H4 (cell line): ENCODE results near the gene ARSI. TPM values are rescaled to one million over a fixed set of nuclear protein-coding genes. Genes with fewer than 3 reads are reported as not detected.

Experiments used
- DNase-seq: peaks from one replicate; pipeline ENCODE4 v3.0.0-alpha.2; 2015; ENCODE audit warnings: low spot score
- total RNA-seq: library from RNA; depleted of rRNA; stranded (reverse); fragments of >200 nt; shearing (Covaris generic); gene quantifications from 2 replicates; pipeline ENCODE4 v1.2.3, GENCODE V29; 2014

Gene ARSI
- total RNA-seq, 1 experiment from 2014 or later: not detected

- DNase-seq: no peak
Measured at GRCh38 chr5:150307617-150308426, 5.1 kb upstream of the ARSI start.

DNA sequence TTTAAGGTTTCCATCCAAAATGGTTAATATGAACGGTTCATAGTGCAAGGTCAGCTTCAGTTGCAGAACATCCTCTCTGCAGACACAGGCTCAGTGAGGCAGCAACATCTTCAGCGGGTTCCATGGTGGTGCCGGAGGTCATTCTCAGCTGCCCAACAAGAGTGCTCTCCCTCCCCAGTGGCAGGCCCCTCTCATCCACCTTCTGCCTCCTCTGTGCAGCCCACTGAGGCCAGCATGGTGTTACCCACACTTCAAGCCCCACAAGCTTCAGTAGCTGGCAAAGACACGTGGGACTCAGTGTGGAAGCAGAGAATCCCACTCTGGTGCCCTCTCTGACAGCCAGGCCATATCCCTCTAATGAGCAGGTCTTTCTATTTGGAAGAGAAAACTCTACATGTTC lies 4.1 kb upstream of the ARSI start:
- no peak for DNase-seq

DNA sequence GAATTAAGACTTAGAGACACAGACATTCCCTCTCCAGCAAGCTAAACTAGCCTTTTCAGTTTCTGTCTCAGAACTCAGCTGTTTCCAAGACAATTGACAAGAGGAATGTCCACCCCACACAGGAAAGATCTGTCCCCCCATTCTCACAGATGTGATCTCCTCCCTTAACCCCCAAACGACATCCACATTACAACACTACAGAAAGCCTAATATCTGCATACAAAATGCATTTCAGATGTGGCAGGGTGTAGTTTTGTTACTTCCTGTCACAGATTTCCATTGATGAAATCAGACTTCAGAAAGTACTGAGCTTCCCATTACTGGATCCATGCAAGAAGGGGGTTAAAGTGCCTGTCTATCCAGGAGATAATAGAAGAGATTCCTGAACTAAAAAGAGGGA lies 2.9 kb upstream of the ARSI start:
- no peak for DNase-seq

- DNase-seq: no peak
Measured at GRCh38 chr5:150305095-150305494, 2.4 kb upstream of the ARSI start.

GRCh38 chr5:150304481-150305081 lies 1.9 kb upstream of the ARSI start:
- no peak for DNase-seq

DNA sequence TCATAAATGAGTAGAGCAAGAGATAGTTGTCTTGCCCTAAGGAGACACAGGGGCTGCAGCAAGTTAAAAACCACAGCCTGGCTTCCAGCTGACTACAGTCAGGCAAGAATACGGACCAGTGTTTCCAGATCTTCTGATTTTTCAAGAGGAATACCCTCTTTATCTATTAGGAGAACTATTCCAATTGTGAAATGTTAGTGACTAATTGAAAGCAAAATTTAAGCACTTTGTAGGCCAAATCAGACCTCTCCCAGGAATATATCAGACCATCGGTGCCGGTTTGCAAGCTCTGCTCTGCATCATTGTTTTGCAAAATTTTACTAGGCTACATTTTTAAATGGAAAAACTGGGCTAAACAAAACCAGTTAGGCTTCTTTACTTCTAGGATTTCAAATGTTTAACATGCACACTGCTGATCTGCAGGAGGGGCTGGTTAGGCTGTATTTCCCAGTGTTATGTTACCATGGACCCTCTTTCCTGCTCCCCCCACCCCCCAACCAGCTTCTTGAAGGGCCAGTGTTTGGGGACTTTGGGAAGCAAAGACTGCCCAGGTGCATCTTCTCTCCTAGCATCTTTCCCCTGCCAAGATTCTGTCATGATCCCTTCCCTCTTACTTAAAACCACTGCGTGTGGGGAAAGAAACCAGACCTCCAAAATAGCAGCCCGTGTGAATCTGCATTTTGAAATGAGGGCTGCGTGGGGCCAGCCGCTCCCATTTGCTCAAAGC lies 1.1 kb upstream of the ARSI start:
- no peak for DNase-seq

DNA sequence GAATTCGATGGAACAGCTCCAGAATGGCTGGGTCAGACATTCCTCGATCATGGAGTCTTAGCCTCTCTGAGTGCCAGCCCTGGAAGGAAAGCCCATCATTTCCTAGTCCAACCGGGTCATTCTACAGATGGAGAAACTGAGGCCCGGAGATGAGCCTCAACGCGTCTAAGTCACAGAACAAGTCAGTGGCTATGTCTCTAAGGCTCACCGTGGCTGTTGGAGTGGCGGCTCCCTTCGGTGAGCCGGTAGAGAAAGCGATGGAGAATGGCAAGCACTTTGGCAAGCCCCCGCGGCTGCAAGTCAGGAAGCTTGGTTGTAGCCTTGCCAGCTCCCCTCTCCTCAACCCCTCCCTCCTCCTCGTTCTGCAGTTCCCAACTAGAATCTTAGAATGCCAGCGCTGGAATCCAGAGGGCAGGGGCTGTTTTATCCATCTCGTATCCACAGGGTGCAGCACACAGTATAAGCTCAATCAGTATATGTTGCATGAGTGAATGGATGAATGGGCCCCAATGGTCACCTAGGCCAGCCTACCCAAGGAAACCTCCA lies 438 bp upstream of the ARSI start:
- DNase-seq: no peak

DNA sequence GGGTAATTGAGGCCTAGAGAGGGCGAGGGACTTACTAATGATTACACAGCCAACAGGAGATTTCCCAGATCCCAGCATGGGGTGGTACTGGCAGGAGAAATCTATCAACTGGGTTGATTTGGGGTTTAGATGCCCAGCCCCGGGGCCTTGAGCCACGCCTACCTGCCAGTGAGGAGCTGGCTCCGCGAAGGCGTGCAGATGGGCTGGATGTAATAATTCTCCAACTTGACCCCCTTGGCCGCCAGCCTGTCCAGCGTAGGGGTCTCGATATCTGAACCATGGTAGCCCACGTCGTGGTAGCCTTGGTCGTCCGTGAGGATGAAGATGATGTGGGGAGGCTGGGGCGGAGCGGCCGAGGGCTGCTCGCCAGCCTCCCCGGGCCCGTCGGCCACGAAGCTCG lies 804 bp downstream of the ARSI start:
- DNase-seq: no peak

DNA sequence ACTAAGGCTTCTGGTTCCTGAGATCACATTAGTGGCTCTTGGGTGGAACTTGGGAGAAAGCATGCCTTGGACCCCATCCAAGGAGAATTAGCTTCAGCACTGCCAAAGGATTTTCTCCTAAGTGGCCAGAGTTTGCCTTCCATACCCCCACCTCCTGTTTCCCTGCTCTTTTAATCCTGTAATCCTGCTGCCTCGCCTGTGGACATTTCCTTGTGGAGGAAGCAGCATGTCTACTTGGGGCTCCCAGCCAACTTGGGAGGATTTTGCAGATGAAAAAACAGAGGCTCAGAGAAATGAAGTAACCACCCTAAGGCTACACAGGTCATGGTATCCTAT lies 1.6 kb downstream of the ARSI start:
- DNase-seq: no peak

- no peak for DNase-seq
Measured at GRCh38 chr5:150300496-150301169, 2.1 kb downstream of the ARSI start.

DNA sequence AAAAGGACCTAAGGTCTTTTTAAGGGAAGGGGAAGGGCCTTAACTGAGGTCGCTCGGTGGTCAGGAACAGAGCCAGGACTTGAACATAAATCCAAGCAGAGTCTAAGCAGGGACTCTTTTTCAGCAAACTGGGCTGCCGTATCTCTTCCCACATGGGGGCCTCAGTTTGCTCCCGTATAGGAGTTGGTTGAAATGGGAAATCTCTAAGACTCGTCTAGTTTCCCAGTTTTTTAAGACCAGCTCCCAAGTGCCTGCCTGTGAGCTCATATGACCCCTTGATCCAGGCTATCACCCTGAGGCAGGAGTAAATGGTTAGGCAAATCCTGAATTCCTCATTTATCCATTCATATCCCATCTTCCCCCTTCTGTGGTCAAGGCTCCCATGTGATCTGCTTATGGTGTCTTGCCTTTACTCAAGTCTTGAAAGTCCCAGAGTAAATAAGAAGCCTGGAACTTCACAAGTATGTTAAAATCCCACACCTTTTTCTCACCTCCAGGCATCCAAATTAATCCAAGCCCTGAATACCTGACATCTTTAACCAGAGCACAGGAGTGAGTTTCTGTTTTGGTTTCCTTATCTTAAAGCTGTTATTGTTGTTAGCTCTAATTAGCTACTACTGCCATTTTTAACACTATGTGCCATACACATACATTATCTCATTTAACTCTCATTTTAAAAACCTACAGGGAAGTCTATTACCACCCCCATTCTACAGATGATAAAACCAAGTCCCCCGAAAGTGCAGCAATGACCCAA lies 3.0 kb downstream of the ARSI start:
- DNase-seq: no peak

DNA sequence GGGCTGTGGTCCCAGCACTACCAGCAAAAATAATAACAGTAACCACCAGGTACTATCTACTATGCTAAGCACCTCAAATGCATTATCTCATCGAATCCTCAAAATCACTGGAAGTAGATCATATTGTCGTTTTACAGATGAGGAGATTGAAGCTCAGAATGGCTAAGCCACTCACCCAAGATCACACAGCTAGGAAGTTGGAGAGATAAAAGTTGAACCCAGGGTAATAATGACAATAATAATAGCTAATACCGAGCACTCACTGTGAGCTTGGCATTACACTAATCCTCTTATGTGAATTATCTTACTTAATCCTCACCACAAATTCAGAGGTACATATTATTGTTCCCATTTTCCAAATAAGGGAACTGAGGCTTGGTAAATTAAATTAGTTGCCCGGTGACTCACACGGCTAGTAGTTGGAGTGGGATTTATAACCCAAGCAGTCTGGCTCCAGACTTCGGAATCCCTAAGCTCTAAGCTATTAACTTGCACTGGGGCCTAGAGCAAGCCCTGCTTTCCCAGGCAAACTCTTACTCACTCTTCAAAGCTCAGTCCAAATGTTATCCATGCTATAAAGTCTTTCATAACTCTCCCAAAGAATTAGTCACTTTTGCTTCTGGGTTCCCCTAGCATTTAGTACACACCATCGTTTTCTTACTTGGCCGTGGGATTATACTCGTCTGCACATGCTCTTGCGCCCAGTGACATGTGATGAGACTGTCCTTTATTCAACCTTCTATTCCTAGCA lies 3.8 kb downstream of the ARSI start:
- peak; percentile 75 for DNase-seq

GRCh38 chr5:150297934-150298595 lies 4.6 kb downstream of the ARSI start:
- no peak for DNase-seq

DNA sequence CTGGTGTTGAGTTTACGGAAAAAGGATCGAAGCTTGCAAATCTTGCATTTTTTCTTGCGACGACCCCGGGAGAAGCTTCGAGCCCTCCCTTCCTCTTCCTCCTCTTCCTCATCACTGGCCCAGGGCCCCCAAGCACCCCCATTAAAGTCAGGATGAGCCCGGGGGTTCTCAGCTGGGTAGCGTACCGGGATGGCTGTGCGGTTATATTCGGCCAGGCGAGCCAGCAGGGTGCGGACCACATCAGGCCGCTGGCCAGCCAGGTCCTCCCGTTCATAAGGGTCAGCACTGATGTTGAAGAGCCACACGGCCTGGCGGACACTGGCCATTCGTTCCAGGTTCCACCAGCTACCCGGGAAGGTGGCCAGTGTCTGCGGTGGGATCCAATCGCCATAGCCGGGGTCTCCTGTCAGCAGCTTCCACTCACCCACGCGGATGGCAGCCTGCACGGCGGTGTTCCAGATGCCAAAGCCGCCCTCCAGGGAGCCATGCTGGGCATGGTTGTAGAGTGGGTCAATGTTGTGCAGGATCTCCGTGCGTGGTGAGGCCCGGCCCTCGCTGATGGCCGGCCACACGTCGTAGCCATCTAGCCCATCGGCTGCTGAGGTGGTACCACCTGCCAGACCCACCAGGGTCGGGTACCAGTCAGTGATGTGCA lies 5.3 kb downstream of the ARSI start:
- no peak for DNase-seq

DNA sequence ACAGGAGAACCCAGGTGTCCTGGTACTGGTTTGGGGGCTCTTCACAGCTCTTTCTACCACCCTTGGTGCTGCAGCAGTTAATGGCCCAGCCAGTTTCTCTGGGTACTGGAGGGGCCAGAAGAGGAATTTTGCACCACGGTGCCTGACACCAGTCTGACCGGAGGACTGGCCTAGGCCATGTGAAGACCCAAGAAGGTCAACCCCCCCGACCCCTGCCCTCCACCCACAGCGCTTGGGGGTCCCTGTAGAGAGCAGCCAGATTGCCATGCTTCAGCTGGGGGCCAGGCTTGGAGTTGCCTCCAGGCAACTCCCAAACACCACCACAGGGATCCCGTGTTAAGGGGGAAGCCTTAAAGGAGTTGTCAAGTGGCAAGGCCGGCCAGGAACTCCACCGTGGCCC lies 6.2 kb downstream of the ARSI start:
- no peak for DNase-seq

- no peak for DNase-seq
Measured at GRCh38 chr5:150295741-150296486, 6.8 kb downstream of the ARSI start.

GRCh38 chr5:150295172-150295634 lies 7.5 kb downstream of the ARSI start:
- peak; percentile 55 for DNase-seq

- DNase-seq: no peak
Measured at GRCh38 chr5:150294551-150295071, 8.1 kb downstream of the ARSI start.
